ENCODE results near the gene NUDT21.

DNA sequence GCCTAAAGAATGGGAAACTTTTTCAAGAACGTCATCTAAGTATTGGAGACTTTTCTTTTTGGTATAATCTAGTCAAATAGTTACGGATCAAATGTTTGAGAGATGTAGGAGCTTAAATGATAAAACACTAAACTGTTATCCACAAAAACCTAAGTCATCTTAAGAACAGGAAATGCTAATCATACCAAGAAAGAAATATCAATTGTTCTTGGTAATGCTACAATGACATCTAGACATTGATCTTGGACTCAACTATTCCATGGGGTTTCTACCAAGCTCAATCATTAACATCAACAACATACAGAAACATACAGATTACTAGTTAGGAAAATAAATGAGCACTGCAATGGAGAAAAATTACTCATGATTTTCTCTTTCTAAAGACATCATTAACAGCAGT lies 3.8 kb downstream of the NUDT21 start:
- TF ChIP-seq CTCF (IDR thresholded peaks at IDR 0.05) (no peak), POLR2A (IDR thresholded peaks at IDR 0.05) (no peak)
